Mesodermal cell (in vitro differentiated cells): ENCODE results near the gene NALF2.

Source experiments
- H3K27ac ChIP-seq: 2 replicates; pipeline ENCODE4 v1.7.0; 2013; ENCODE audit warnings: mild to moderate bottlenecking, low read depth, low read length, moderate library complexity; ENCODE audit not compliant: severe bottlenecking
- H3K36me3 ChIP-seq: 2 replicates; pipeline ENCODE4 v1.7.1; 2013; ENCODE audit warnings: mild to moderate bottlenecking, low read length, moderate library complexity; ENCODE audit not compliant: control insufficient read depth, insufficient read depth
- H3K4me1 ChIP-seq: one replicate; pipeline ENCODE4 v1.7.1; 2013; ENCODE audit warnings: mild to moderate bottlenecking, low read length; ENCODE audit not compliant: insufficient read depth, control insufficient read depth, poor library complexity, severe bottlenecking
- H3K4me3 ChIP-seq: 2 replicates; pipeline ENCODE4 v1.7.0; 2013; ENCODE audit warnings: low read length, control low read depth, mild to moderate bottlenecking; ENCODE audit not compliant: insufficient read depth, poor library complexity, severe bottlenecking; ENCODE audit errors: extremely low read depth
- H3K9me3 ChIP-seq: 2 replicates; pipeline ENCODE4 v1.7.1; 2013; ENCODE audit warnings: mild to moderate bottlenecking, low read length, moderate library complexity; ENCODE audit not compliant: control insufficient read depth
- WGBS, 2 experiments: methylation state at CpG; one replicate each; pipeline ENCODE4 v1.1.5; 2013; ENCODE audit warnings: missing lambda C conversion rate in 2 of 2; ENCODE audit not compliant: insufficient coverage in 2 of 2; 5-methylcytosine and 5-hydroxymethylcytosine counted together

NALF2 gene

GRCh38 chrX:69552512-69552911, 48.4 kb downstream of the NALF2 start:
- no peak overlapping the region for H3K4me3 ChIP-seq
- H3K4me1 ChIP-seq = peaks cover 8% of the 10 kb centered on the region
- H3K27ac ChIP-seq = no peak overlapping the region
- no peaks in the 10 kb centered on the region for H3K9me3 ChIP-seq
- no CpG with 5 or more reads among the region's 4 CpGs for WGBS, 2 experiments
- H3K36me3 ChIP-seq = no peaks in the 10 kb centered on the region
